ENCODE results near the gene MCCC2. TPM values are rescaled to one million over a fixed set of nuclear protein-coding genes. Genes with fewer than 3 reads are reported as not detected.
"Not testable (repeated sequence)": the region's sequence is repeated elsewhere in the genome, so short reads cannot be mapped to it uniquely, and the experiment has no call there.

Gene MCCC2
- total RNA-seq, 4 donors from 2014 or later, result 56.2 to 112 (median 89.2) TPM

DNA sequence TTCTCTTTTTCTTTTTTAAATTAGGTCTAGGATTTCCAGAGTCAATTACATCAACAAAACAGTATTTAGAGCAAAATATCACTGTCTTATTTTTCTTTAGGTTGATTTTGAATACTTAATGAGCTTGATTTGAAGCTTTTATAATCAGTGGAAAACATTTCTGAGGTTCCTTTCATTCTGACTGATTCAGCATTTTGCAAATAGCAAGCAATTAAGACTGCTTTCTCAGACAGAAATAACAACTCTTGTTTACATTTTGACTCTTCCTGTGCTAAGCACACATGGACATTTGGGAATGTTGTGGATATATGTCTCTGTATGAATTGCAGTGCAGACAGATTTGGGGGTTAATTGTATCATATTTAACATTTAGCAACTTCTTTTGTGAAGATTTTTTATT is 22.2 kb upstream of the MCCC2 start:
- DNase-seq, result no peak
- H3K9me3 ChIP-seq, result no peaks in the 10 kb centered on the region
- intact Hi-C loops (cut with DNase I), result no loop called here
- H3K36me3 ChIP-seq, result peaks cover 27 to 32% of the 10 kb centered on the region in 2 donors
- no peaks in the 10 kb centered on the region for H3K4me1 ChIP-seq
- no peak for TF ChIP-seq POLR2A (IDR thresholded peaks at IDR 0.05)
- TF ChIP-seq, protein P1, sequence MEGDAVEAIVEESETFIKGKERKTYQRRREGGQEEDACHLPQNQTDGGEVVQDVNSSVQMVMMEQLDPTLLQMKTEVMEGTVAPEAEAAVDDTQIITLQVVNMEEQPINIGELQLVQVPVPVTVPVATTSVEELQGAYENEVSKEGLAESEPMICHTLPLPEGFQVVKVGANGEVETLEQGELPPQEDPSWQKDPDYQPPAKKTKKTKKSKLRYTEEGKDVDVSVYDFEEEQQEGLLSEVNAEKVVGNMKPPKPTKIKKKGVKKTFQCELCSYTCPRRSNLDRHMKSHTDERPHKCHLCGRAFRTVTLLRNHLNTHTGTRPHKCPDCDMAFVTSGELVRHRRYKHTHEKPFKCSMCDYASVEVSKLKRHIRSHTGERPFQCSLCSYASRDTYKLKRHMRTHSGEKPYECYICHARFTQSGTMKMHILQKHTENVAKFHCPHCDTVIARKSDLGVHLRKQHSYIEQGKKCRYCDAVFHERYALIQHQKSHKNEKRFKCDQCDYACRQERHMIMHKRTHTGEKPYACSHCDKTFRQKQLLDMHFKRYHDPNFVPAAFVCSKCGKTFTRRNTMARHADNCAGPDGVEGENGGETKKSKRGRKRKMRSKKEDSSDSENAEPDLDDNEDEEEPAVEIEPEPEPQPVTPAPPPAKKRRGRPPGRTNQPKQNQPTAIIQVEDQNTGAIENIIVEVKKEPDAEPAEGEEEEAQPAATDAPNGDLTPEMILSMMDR (IDR thresholded peaks at IDR 0.05), result no peak
- H3K27me3 ChIP-seq, result no peaks in the 10 kb centered on the region
- H3K27ac ChIP-seq, result no peak overlapping the region
- H3K4me3 ChIP-seq (replicated peaks in 1 of 3), result no peak overlapping the region

DNA sequence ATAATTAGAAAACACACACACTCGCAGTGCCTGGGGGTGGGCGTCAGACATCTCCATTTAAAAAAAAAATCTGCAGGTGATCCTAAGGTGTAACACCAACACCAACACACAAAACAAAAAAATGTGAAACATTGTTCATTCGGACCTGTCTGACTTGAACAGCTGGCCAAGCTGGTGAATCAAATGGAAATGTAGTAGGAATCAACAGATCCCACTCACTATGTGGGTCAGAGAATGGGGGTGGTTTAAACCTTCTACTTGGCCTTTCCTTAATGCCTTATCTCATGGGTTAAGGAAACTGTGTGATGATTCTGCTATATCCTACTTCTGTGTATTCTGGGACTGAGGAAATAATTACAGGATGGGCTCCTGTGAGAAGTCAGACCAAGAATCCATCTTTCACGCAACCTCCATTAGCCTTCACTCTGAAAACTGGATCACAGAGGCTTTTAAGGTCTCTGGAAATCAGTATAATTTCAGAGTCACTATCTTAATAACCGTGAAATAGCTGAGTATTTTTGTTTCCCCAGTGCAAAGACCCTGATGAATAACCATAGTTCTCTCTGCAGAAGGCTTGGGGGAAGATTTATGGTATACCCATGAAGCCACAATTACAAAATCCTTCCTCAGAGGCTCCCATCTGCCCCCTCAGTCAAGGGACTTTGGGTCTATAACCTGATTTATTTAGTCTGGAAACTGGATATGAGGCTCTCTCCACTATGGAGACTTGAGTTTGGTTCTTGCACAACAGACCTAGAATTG is 17.2 kb upstream of the MCCC2 start:
- intact Hi-C loops (cut with DNase I), result no loop called here
- Histone ChIP-seq H3K27me3 (no peaks in the 10 kb centered on the region), H3K4me1 (no peaks in the 10 kb centered on the region), H3K4me3 (replicated peaks in 1 of 3) (no peak overlapping the region), H3K9me3 (no peaks in the 10 kb centered on the region), H3K36me3 (peaks cover 4 to 15% of the 10 kb centered on the region in 2 donors), H3K27ac (no peak overlapping the region)
- 82 to 95% methylated on average over 5 of the region's 5 CpGs for WGBS, 2 donors
- TF ChIP-seq, protein P1 (IDR thresholded peaks at IDR 0.05), result no peak
- no peak for TF ChIP-seq POLR2A (IDR thresholded peaks at IDR 0.05)
- no peak for DNase-seq

DNA sequence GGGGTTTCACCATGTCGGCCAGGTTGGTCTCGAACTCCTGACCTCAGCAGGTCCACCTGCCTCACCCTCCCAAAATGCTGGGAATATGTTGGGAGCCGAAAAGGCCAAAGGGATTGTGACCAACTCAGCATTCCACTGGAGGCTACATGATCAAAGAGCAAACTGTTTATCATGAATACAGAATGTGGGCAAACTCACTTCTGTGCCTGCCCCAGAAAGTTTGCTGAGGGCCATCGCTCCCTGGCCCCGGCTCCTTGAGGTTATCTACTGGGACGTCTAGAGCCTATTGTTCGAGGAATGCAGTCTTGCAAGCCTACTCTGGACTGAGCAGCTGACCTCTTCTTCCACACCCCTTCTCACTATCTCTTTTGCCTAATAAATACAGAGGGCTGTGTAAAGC is 15.3 kb upstream of the MCCC2 start:
- H3K27ac ChIP-seq; H3K36me3 ChIP-seq; H3K9me3 ChIP-seq; H3K27me3 ChIP-seq; intact Hi-C loops (cut with DNase I); DNase-seq; H3K4me1 ChIP-seq; H3K4me3 ChIP-seq (replicated peaks in 1 of 3): not testable (repeated sequence)
- WGBS, 2 donors, result 91 to 93% methylated on average over 6 to 7 of the region's 7 CpGs

DNA sequence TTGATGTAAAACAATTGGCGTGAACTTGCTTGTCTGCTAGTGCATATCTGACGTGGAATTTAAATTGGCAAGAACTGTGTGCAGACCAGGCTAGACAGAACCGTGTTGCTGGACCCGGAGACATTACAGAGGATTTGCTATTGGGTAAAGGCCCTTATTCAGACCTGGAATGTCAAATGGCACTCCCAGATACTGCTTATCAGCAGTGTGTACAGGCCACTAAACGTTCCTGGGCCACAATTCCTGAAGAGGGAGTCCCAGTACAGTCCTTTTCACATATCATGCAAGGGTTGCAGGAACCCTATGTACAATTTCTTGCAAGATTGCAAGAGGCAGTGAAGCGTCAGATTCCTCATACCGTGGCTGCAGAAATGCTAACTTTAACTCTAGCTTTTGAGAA is 13.5 kb upstream of the MCCC2 start:
- Histone ChIP-seq H3K36me3 (peaks cover 0 to under 1% of the 10 kb centered on the region in 2 donors), H3K4me3 (replicated peaks in 1 of 3) (no peak overlapping the region), H3K9me3 (no peaks in the 10 kb centered on the region), H3K27ac (no peak overlapping the region), H3K4me1 (peaks cover 0 to 12% of the 10 kb centered on the region in 2 donors), H3K27me3 (no peaks in the 10 kb centered on the region)
- intact Hi-C loops (cut with DNase I), result no loop called here
- TF ChIP-seq POLR2A (IDR thresholded peaks at IDR 0.05), result no peak
- TF ChIP-seq, protein P1 (IDR thresholded peaks at IDR 0.05), result peak in 3 of 6 experiments; percentile 44 to 57 (median 51)
- WGBS, 2 donors, result 41 to 46% methylated on average over 7 of the region's 7 CpGs
- peak; percentile 14 to 46 for DNase-seq

DNA sequence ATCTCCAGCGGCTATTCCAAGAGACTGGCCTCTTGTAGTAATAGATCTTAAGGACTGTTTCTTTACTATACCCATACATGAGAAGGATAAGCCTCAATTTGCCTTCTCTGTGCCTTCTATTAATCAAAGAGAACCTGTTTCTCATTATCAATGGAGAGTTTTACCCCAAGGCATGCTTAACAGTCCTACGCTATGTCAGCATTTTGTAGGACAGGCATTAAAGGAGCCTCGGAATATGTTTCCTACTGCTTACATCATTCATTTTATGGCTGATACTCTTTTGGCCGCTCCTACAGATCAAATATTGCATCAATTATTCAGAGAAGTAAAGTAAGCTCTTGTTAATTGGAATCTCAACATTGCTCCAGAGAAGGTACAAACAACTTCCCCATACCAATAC is 11.6 kb upstream of the MCCC2 start:
- H3K4me3 ChIP-seq (replicated peaks in 1 of 3); H3K27ac ChIP-seq; H3K9me3 ChIP-seq; H3K27me3 ChIP-seq; intact Hi-C loops (cut with DNase I); DNase-seq; H3K36me3 ChIP-seq: not testable (repeated sequence)
- peaks cover 0 to 12% of the 10 kb centered on the region in 2 donors for H3K4me1 ChIP-seq
- WGBS, 2 donors, result 97 to 98% methylated on average over 4 of the region's 4 CpGs

DNA sequence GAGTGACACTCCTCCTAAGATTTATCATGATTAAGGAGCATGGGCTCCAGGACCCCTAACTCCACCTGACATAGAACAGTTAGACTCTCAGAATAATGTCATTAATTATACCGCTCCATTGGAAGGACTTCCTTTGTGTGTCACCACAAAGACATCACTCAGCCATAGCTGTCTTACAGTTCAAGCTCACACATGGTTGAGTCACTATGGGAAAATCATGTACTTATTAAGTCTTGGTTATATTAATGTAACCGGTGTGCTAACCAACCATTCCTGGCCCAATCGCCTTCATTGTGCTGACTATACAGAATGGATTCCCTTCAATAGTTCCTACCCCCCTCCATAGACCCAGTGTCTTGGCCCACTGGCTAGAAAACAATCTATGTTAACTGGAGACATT is 10.9 kb upstream of the MCCC2 start:
- Histone ChIP-seq H3K36me3 (no peaks in the 10 kb centered on the region), H3K27ac (no peak overlapping the region), H3K9me3 (no peaks in the 10 kb centered on the region), H3K4me1 (peaks cover 0 to 12% of the 10 kb centered on the region in 2 donors), H3K27me3 (no peaks in the 10 kb centered on the region), H3K4me3 (replicated peaks in 1 of 3) (no peak overlapping the region)
- WGBS, 2 donors, result 95 to 98% methylated on average over 3 of the region's 3 CpGs
- intact Hi-C loops (cut with DNase I), result no loop called here
- no peak for DNase-seq
- no peak for TF ChIP-seq POLR2A (IDR thresholded peaks at IDR 0.05)
- TF ChIP-seq, protein P1 (IDR thresholded peaks at IDR 0.05), result no peak

DNA sequence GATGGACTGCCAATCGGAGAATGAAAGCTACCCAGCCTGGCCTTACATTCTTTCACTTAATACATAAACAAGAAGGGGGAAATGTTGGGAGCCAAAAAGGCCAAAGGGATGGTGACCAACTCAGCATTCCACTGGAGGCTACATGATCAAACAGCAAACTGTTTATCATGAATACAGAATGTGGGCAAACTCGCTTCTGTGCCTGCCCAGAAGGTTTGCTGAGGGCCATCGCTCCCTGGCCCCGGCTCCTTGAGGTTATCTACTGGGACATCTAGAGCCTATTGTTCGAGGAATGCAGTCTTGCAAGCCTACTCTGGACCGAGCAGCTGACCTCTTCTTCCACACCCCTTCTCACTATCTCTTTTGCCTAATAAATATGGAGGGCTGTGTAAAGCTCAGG is 9.3 kb upstream of the MCCC2 start:
- H3K36me3 ChIP-seq; intact Hi-C loops (cut with DNase I); H3K27ac ChIP-seq; DNase-seq; H3K4me3 ChIP-seq (replicated peaks in 1 of 3); H3K27me3 ChIP-seq; H3K9me3 ChIP-seq: not testable (repeated sequence)
- peaks cover 0 to 12% of the 10 kb centered on the region in 2 donors for H3K4me1 ChIP-seq
- 84 to 93% methylated on average over 6 of the region's 6 CpGs for WGBS, 2 donors

Data from thyroid gland (tissue), 4 donors.